ENCODE measurements around the gene ITPK1.

The ITPK1 gene

DNA sequence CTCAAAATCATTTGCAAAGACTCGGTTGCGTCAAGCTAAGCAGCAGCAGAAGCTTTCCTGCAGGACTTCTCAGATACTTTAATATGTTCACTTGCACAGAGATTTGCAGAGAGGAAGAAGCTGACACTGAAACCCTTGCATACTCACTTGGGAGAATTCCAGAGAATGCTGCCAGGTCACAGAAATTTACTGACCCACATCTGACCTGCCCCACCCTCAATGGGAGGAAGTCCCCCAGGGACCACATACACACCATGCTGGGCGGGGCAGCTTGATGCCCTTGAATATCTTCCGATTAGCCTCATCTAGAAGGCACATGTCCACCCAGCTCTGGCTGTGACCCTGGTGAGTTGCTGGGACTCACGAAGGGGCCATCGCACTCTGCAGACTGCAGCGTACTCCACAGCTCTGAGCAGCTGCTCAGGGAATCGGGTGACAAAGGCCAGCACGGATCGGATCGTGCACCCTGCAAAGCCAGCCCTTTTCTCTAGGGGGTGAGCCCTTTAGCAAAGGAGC, 83.2 kb downstream of the ITPK1 start:
- CTCF ChIA-PET, result interaction anchor here (2.2 kb wide), 1 partner anchor 81 kb away, joined by 10 read pairs; no protein-coding TSS in a partner anchor
- POLR2A ChIA-PET, result no interaction called here
- Histone ChIP-seq H3K36me3 (ENCODE audit: control insufficient read depth in 2 of 2, insufficient read depth in 1 of 2, low read length in 2 of 2) (no peaks in the 10 kb centered on the region), H3K9me3 (ENCODE audit: control insufficient read depth, insufficient read depth, low read depth, low read length) (no peaks in the 10 kb centered on the region), H3K4me3 (ENCODE audit: low read depth, low read length) (no peak overlapping the region), H3K4me1 (ENCODE audit: control insufficient read depth, insufficient read depth, low read length) (peaks cover 10% of the 10 kb centered on the region), H3K27ac (ENCODE audit: extremely low read depth, low read depth, low read length) (no peak overlapping the region)
- TF ChIP-seq, protein P1, sequence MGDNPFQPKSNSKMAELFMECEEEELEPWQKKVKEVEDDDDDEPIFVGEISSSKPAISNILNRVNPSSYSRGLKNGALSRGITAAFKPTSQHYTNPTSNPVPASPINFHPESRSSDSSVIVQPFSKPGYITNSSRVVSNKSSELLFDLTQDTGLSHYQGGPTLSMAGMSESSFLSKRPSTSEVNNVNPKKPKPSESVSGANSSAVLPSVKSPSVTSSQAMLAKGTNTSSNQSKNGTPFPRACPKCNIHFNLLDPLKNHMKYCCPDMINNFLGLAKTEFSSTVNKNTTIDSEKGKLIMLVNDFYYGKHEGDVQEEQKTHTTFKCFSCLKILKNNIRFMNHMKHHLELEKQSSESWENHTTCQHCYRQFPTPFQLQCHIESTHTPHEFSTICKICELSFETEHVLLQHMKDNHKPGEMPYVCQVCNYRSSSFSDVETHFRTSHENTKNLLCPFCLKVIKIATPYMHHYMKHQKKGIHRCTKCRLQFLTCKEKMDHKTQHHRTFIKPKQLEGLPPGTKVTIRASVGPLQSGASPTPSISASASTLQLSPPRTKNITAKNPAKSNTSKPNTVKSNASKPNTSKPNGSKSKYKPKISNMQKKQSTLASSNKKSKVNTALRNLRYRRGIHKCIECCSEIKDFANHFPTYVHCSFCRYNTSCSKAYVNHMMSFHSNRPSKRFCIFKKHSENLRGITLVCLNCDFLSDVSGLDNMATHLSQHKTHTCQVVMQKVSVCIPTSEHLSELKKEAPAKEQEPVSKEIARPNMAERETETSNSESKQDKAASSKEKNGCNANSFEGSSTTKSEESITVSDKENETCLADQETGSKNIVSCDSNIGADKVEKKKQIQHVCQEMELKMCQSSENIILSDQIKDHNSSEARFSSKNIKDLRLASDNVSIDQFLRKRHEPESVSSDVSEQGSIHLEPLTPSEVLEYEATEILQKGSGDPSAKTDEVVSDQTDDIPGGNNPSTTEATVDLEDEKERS (tag by site-specific recombination; IDR thresholded peaks at IDR 0.05), result no peak
- TF ChIP-seq KLF1 (tag by site-specific recombination; IDR thresholded peaks at IDR 0.05), result peak; percentile 84
- TF ChIP-seq, protein P2, sequence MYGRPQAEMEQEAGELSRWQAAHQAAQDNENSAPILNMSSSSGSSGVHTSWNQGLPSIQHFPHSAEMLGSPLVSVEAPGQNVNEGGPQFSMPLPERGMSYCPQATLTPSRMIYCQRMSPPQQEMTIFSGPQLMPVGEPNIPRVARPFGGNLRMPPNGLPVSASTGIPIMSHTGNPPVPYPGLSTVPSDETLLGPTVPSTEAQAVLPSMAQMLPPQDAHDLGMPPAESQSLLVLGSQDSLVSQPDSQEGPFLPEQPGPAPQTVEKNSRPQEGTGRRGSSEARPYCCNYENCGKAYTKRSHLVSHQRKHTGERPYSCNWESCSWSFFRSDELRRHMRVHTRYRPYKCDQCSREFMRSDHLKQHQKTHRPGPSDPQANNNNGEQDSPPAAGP (tag by site-specific recombination; IDR thresholded peaks at IDR 0.05), result peak; percentile 79
- no peak for TF ChIP-seq ZNF558 (tag by site-specific recombination; IDR thresholded peaks at IDR 0.05)

DNA sequence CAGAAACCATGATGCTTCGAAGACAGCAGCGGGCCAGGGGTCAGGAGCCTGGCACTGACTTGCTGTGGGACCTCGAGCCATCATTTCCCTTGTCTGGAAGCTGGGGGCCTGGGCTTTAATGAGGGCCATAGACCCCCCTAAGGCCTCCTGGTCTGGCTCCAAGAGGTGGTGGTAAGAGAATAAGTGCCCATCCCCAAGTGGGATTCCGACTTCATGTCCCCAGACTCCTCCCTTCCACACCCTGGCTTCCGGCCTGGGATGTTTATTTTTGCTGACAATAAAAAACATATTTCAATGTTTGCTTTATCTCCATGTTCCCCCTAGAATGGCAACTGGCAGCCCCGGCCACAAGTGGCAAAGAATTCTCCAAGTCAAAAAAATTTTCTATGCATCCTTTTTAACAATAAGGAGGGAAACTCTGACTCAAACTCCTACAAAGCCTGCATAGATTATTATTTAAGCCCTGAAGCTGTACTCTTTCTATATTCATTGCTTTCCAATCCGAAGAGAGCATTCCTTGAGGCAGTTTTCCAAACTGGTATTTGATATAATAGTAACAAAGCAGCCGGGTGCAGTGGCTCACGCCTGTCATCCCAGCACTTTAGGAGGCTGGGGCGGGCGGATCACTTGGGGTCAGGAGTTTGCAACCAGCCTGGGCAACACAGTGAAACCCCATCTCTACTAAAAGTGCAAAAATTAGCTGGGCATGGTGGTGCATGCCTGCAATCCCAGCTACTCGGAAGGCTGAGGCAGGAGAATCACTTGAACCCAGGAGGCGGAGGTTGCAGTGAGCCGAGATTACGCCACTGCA, 84.0 kb downstream of the ITPK1 start:
- ChIA-PET POLR2A (no interaction called here), CTCF (interaction anchor here (2.2 kb wide), 1 partner anchor 82 kb away, joined by 10 read pairs; no protein-coding TSS in a partner anchor)
- no peaks in the 10 kb centered on the region for H3K9me3 ChIP-seq (ENCODE audit: control insufficient read depth, insufficient read depth, low read depth, low read length)
- TF ChIP-seq BCL11A (tag by site-specific recombination; IDR thresholded peaks at IDR 0.05; ENCODE audit: low read depth), result no peak
- TF ChIP-seq ZNF341 (tag by site-specific recombination; IDR thresholded peaks at IDR 0.05; ENCODE audit: low read depth), result no peak
- no peak for TF ChIP-seq ZNF404 (tag by site-specific recombination; IDR thresholded peaks at IDR 0.05)
- TF ChIP-seq ZNF548 (tag by site-specific recombination; IDR thresholded peaks at IDR 0.05), result no peak
- no peak for TF ChIP-seq ZNF514 (tag by site-specific recombination; IDR thresholded peaks at IDR 0.05)
- TF ChIP-seq ZNF121 (tag by site-specific recombination; IDR thresholded peaks at IDR 0.05), result no peak
- TF ChIP-seq, protein P3, sequence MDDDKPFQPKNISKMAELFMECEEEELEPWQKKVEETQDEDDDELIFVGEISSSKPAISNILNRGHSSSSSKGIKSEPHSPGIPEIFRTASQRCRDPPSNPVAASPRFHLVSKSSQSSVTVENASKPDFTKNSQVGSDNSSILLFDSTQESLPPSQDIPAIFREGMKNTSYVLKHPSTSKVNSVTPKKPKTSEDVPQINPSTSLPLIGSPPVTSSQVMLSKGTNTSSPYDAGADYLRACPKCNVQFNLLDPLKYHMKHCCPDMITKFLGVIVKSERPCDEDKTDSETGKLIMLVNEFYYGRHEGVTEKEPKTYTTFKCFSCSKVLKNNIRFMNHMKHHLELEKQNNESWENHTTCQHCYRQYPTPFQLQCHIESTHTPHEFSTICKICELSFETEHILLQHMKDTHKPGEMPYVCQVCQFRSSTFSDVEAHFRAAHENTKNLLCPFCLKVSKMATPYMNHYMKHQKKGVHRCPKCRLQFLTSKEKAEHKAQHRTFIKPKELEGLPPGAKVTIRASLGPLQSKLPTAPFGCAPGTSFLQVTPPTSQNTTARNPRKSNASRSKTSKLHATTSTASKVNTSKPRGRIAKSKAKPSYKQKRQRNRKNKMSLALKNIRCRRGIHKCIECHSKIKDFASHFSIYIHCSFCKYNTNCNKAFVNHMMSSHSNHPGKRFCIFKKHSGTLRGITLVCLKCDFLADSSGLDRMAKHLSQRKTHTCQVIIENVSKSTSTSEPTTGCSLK (tag by site-specific recombination; IDR thresholded peaks at IDR 0.05), result no peak
- TF ChIP-seq, protein P4, sequence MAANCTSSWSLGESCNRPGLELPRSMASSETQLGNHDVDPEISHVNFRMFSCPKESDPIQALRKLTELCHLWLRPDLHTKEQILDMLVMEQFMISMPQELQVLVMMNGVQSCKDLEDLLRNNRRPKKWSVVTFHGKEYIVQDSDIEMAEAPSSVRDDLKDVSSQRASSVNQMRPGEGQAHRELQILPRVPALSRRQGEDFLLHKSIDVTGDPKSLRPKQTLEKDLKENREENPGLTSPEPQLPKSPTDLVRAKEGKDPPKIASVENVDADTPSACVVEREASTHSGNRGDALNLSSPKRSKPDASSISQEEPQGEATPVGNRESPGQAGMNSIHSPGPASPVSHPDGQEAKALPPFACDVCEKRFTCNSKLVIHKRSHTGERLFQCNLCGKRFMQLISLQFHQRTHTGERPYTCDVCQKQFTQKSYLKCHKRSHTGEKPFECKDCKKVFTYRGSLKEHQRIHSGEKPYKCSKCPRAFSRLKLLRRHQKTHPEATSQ (tag by site-specific recombination; IDR thresholded peaks at IDR 0.05), result no peak
- no peak for TF ChIP-seq ZNF133 (tag by site-specific recombination; IDR thresholded peaks at IDR 0.05)
- no peak for TF ChIP-seq IKZF3 (tag by site-specific recombination; IDR thresholded peaks at IDR 0.05)
- no peak for TF ChIP-seq TCF7L2 (IDR thresholded peaks at IDR 0.05; ENCODE audit: borderline replicate concordance, low read depth, low read length)
- TF ChIP-seq, protein P5, sequence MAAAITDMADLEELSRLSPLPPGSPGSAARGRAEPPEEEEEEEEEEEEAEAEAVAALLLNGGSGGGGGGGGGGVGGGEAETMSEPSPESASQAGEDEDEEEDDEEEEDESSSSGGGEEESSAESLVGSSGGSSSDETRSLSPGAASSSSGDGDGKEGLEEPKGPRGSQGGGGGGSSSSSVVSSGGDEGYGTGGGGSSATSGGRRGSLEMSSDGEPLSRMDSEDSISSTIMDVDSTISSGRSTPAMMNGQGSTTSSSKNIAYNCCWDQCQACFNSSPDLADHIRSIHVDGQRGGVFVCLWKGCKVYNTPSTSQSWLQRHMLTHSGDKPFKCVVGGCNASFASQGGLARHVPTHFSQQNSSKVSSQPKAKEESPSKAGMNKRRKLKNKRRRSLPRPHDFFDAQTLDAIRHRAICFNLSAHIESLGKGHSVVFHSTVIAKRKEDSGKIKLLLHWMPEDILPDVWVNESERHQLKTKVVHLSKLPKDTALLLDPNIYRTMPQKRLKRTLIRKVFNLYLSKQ (tag by site-specific recombination; IDR thresholded peaks at IDR 0.05; ENCODE audit: borderline replicate concordance), result no peak
- TF ChIP-seq ZSCAN30 (tag by site-specific recombination; IDR thresholded peaks at IDR 0.05), result no peak
- TF ChIP-seq, protein P6, sequence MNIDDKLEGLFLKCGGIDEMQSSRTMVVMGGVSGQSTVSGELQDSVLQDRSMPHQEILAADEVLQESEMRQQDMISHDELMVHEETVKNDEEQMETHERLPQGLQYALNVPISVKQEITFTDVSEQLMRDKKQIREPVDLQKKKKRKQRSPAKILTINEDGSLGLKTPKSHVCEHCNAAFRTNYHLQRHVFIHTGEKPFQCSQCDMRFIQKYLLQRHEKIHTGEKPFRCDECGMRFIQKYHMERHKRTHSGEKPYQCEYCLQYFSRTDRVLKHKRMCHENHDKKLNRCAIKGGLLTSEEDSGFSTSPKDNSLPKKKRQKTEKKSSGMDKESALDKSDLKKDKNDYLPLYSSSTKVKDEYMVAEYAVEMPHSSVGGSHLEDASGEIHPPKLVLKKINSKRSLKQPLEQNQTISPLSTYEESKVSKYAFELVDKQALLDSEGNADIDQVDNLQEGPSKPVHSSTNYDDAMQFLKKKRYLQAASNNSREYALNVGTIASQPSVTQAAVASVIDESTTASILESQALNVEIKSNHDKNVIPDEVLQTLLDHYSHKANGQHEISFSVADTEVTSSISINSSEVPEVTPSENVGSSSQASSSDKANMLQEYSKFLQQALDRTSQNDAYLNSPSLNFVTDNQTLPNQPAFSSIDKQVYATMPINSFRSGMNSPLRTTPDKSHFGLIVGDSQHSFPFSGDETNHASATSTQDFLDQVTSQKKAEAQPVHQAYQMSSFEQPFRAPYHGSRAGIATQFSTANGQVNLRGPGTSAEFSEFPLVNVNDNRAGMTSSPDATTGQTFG (tag by site-specific recombination; IDR thresholded peaks at IDR 0.05; ENCODE audit: borderline replicate concordance), result no peak
- TF ChIP-seq MYNN (tag by site-specific recombination; IDR thresholded peaks at IDR 0.05; ENCODE audit: borderline replicate concordance), result no peak
- TF ChIP-seq ZXDB (tag by site-specific recombination; IDR thresholded peaks at IDR 0.05), result no peak
- no peak for TF ChIP-seq KLF1 (tag by site-specific recombination; IDR thresholded peaks at IDR 0.05)
- H3K4me3 ChIP-seq (ENCODE audit: low read depth, low read length), result no peak overlapping the region
- no peaks in the 10 kb centered on the region for H3K36me3 ChIP-seq (ENCODE audit: control insufficient read depth in 2 of 2, insufficient read depth in 1 of 2, low read length in 2 of 2)
- no peak overlapping the region for H3K27ac ChIP-seq (ENCODE audit: extremely low read depth, low read depth, low read length)
- H3K4me1 ChIP-seq (ENCODE audit: control insufficient read depth, insufficient read depth, low read length), result peaks cover 10% of the 10 kb centered on the region
